Thoracic aorta (tissue), 2 donors: Measurements from ENCODE around the gene C16orf78. TPM values are rescaled to one million over a fixed set of nuclear protein-coding genes. Genes with fewer than 3 reads are reported as not detected.

Experiments used
- ATAC-seq: fragments of 150-250 bp; one replicate; pipeline ENCODE4 v1.8.0; 2017; ENCODE audit warnings: low read depth; ENCODE audit not compliant: insufficient number of reproducible peaks, low FRiP score
- DNase-seq: peaks from one replicate; pipeline ENCODE4 v3.0.0-alpha.2; 2020; ENCODE audit warnings: low spot score
- H3K27ac ChIP-seq, 2 donors: fragments of 200-600 bp; sonication (generic); 1 replicate in 1 of 2; 2 replicates in 1 of 2; pipeline ENCODE4 v1.5.1; 2016; ENCODE audit warnings: mild to moderate bottlenecking in 2 of 2, moderate library complexity in 2 of 2
- H3K27me3 ChIP-seq: fragments of 200-600 bp; sonication (generic); replicated peaks from 2 replicates; pipeline ENCODE4 v1.6.0; 2016; ENCODE audit warnings: mild to moderate bottlenecking; ENCODE audit not compliant: insufficient read depth
- H3K36me3 ChIP-seq: fragments of 200-600 bp; sonication (generic); one replicate; pipeline ENCODE4 v1.5.1; 2016
- H3K4me1 ChIP-seq, 2 donors: fragments of 200-600 bp; sonication (generic); 1 replicate in 1 of 2; 2 replicates in 1 of 2; pipeline versions ENCODE4 v1.5.1 to v1.6.0; 2016; ENCODE audit warnings: low read depth in 2 of 2, mild to moderate bottlenecking in 1 of 2; ENCODE audit not compliant: control insufficient read depth in 1 of 2
- H3K4me3 ChIP-seq: fragments of 200-600 bp; sonication (generic); 2 replicates; pipeline ENCODE4 v1.5.1; 2016; ENCODE audit warnings: mild to moderate bottlenecking
- H3K9me3 ChIP-seq: fragments of 200-600 bp; sonication (generic); 2 replicates; pipeline ENCODE4 v1.5.1; 2016
- total RNA-seq, 2 donors: library from RNA; depleted of rRNA; stranded (reverse); fragments of >200 nt; gene quantifications; one replicate each; pipeline versions ENCODE4 v1.1.0 to v1.2.3, GENCODE V29; 2016
- TF ChIP-seq, protein P1 (sequence below): fragments of 200-600 bp; sonication (generic); IDR thresholded peaks from one replicate; pipeline ENCODE4 v1.5.1; 2019; ENCODE audit warnings: antibody characterized with exemption

C16orf78 gene
- total RNA-seq, 2 donors from 2014 or later, result not detected

DNA sequence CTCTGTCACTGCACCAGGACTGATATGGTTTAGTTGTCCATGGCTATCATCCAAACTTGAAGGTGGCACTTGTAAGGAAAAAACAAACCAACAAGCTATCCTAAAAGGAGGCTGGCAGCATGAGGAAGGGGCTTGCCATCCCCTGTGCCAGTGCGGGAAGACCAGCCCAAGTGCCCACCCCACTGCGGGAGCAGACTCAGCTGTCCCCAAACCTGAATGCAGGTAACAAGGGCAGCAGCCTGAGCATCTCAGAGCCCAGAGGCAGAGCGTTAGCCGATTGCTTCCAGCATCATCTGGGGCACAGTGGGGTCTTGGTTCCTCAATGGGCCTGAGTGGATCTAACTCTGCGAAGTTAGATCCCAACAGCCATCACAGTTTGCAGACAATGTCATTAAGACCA lies 29.2 kb upstream of the C16orf78 start:
- ATAC-seq, result no peak
- DNase-seq, result no peak
- no peaks in the 10 kb centered on the region for H3K27me3 ChIP-seq
- no peaks in the 10 kb centered on the region for H3K9me3 ChIP-seq
- H3K4me1 ChIP-seq, result no peaks in the 10 kb centered on the region
- TF ChIP-seq, protein P1, sequence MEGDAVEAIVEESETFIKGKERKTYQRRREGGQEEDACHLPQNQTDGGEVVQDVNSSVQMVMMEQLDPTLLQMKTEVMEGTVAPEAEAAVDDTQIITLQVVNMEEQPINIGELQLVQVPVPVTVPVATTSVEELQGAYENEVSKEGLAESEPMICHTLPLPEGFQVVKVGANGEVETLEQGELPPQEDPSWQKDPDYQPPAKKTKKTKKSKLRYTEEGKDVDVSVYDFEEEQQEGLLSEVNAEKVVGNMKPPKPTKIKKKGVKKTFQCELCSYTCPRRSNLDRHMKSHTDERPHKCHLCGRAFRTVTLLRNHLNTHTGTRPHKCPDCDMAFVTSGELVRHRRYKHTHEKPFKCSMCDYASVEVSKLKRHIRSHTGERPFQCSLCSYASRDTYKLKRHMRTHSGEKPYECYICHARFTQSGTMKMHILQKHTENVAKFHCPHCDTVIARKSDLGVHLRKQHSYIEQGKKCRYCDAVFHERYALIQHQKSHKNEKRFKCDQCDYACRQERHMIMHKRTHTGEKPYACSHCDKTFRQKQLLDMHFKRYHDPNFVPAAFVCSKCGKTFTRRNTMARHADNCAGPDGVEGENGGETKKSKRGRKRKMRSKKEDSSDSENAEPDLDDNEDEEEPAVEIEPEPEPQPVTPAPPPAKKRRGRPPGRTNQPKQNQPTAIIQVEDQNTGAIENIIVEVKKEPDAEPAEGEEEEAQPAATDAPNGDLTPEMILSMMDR, result no peak
- H3K27ac ChIP-seq, result no peak overlapping the region
- H3K4me3 ChIP-seq, result no peak overlapping the region
- H3K36me3 ChIP-seq, result no peaks in the 10 kb centered on the region

DNA sequence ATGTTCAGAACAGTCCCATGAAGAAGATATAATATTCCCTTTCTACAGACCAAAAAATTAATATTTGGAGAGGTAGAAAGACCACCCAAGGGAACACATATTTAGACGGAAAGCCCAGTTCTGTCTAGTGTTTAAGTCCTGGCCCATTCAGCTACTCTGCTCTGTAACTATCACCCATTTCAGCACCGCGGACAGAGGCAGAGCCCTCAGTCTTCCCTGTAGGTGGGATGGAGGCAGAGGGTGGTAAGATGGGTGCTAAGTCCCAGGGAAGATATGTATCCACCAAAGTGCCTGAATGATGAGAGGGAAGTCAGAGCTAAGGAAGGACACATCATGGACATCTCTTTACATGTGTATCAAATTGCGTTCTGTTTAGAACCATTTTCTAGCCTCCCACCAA lies 27.8 kb upstream of the C16orf78 start:
- Histone ChIP-seq H3K4me3 (no peak overlapping the region), H3K27ac (no peak overlapping the region), H3K27me3 (no peaks in the 10 kb centered on the region), H3K36me3 (no peaks in the 10 kb centered on the region), H3K4me1 (no peaks in the 10 kb centered on the region), H3K9me3 (no peaks in the 10 kb centered on the region)
- TF ChIP-seq, protein P1, result no peak
- DNase-seq (no peak), ATAC-seq (no peak)

DNA sequence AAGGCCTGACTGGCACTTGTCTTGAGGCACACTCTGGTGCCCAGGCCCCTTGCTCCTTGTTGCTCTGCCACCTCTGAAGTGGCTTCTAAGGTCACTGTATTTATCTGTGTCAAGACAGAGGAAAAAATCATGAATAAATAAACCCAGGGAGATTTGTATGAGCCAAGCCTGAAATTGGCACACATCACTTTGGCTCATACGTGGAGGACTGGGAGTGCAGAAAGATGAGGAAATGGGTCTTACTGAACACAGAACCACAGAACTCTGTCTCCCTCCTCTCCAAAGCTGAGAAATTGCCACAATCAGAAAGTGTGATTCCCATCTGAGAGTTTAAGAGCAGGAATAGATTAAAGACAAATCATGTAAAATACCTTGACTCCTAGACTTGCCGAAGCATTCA lies 27.1 kb upstream of the C16orf78 start:
- Histone ChIP-seq H3K27ac (no peak overlapping the region), H3K4me3 (no peak overlapping the region), H3K4me1 (no peaks in the 10 kb centered on the region), H3K27me3 (no peaks in the 10 kb centered on the region), H3K9me3 (no peaks in the 10 kb centered on the region), H3K36me3 (no peaks in the 10 kb centered on the region)
- DNase-seq, result no peak
- TF ChIP-seq, protein P1, result no peak
- ATAC-seq, result no peak

DNA sequence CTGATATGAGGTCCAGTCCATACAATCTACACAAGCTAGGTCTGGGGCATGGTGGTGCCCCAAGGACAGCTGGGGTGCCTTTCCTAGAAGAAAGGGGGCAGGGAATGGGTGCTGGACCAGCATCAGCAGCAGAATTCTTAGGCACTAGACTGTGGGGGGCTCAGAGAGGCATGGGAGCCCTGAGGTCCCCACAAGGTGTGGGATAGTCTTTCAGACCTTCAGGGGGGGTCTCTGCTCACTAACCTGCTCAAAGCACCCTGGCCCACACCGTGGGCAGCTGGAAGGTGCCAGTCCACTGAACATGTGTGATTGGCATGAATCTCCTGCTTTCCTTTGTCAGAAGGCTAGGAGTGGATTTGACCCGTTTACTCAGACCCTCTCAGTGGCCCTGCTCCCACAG lies 26.1 kb upstream of the C16orf78 start:
- TF ChIP-seq, protein P1, result no peak
- DNase-seq (no peak), ATAC-seq (no peak)
- Histone ChIP-seq H3K9me3 (no peaks in the 10 kb centered on the region), H3K36me3 (no peaks in the 10 kb centered on the region), H3K4me3 (no peak overlapping the region), H3K4me1 (no peaks in the 10 kb centered on the region), H3K27me3 (no peaks in the 10 kb centered on the region), H3K27ac (no peak overlapping the region)

DNA sequence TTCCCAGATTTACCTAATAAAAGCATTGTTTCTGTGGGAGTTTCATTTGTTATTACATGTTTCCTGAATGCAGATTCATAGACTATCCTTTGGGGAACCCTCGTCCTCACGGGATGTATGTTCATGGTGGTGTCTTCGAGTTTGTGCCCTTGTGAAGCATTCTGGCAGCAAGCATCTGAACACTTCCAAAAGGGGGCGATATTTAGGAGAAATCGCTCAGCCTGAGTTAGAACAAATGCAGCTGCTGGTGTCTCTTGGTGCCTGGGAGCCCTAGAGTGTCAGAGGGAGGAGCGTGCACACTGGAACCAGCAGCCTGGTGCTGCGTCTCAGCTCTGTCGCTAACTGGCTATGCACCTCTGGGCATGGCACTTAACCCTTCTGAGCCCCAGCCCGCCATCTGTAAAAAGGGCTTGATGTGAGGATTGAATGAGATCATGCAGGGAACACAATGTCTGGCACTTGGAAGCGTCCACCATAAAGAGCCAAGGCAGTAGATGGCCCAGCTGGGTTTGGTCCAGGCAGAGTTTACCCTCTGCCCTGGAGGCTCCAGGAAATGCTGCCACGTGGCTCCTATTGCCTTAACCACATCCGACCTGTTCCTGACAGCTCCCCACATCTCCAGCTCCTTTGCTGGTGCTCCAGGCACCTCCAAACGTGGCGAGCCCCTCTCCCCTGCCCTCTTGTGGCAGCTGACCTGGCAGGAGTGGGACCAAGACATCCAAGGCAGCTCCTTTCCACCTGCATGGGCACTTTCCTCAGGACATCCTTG lies 25.0 kb upstream of the C16orf78 start:
- TF ChIP-seq, protein P1, result no peak
- no peaks in the 10 kb centered on the region for H3K4me1 ChIP-seq
- no peaks in the 10 kb centered on the region for H3K27me3 ChIP-seq
- no peak overlapping the region for H3K4me3 ChIP-seq
- no peak for ATAC-seq
- DNase-seq, result no peak
- H3K9me3 ChIP-seq, result no peaks in the 10 kb centered on the region
- H3K36me3 ChIP-seq, result no peaks in the 10 kb centered on the region
- no peak overlapping the region for H3K27ac ChIP-seq
